HCT116 (cell line): Measurements from ENCODE around the gene ADGRG1. TPM values are rescaled to one million over a fixed set of nuclear protein-coding genes. Genes with fewer than 3 reads are reported as not detected.
"Not testable (repeated sequence)": the region's sequence is repeated elsewhere in the genome, so short reads cannot be mapped to it uniquely, and the experiment has no call there.

Experiments used
- ATAC-seq: fragments of 200-7000 bp; cut with Tn5 transposase; 2 replicates; pipeline ENCODE4 v1.9.1; 2020; ENCODE audit warnings: mild to moderate bottlenecking, moderate library complexity
- BruUV-seq: library from RNA; stranded (reverse); fragments of 400-500 nt; replicated peaks from 2 replicates; lab custom pipeline; 2021; lab: Mats Ljungman, UMichigan
- CTCF ChIA-PET: fragments of 300-600 bp; sonication (Branson Sonifier 250); formaldehyde crosslinking; loops from one replicate; lab custom pipeline; 2021; ENCODE audit warnings: antibody characterized with exemption; lab: Charles Lee
- POLR2A ChIA-PET: fragments of 300-600, 350-600 bp; sonication (Branson Sonifier 250); formaldehyde crosslinking; loops from one replicate; lab custom pipeline; 2021; ENCODE audit warnings: antibody characterized with exemption; lab: Charles Lee
- RAD21 ChIA-PET, 2 experiments: fragments of 300-600 bp; sonication (Branson Sonifier 250); formaldehyde crosslinking; loops; one replicate each; lab custom pipeline; 2023; ENCODE audit warnings: low total read pairs in 2 of 2; ENCODE audit not compliant: uncharacterized antibody in 2 of 2, unreplicated experiment in 2 of 2, low non-redundant PET in 1 of 2; lab: Charles Lee
- DNase-seq: peaks from one replicate; pipeline ENCODE4 v3.0.0-alpha.2; 2010; ENCODE audit warnings: low read depth, low spot score
- H2AFZ ChIP-seq: fragments of 200-600 bp; shearing (Covaris generic), sonication (generic); 2 replicates; pipeline ENCODE4 v1.6.1; 2017; ENCODE audit warnings: low read depth, mixed run types, mixed read lengths, antibody characterized with exemption, low read length; ENCODE audit not compliant: poor library complexity, severe bottlenecking
- H3K27ac ChIP-seq: 2 replicates; pipeline ENCODE4 v1.5.1; 2012; ENCODE audit warnings: low read depth, low read length
- H3K27me3 ChIP-seq: fragments of 200-600 bp; sonication (generic); 2 replicates; pipeline ENCODE4 v1.6.1; 2016; ENCODE audit warnings: mixed run types, low read length, mixed read lengths; ENCODE audit not compliant: insufficient read depth
- H3K36me3 ChIP-seq, 2 experiments: fragments of 200-500 bp in 1 of 2; fragments of 200-600 bp in 1 of 2; sonication (Bioruptor generic) in 1 of 2; sonication (generic) in 1 of 2; 2 replicates each; pipeline versions ENCODE4 v1.5.1 to v1.6.1; 2014 to 2016; ENCODE audit warnings: low read length in 2 of 2, inconsistent platforms in 1 of 2, mixed read lengths in 1 of 2, mixed run types in 1 of 2; ENCODE audit not compliant: insufficient read depth in 2 of 2, control insufficient read depth in 1 of 2
- H3K4me1 ChIP-seq, 2 experiments: fragments of 200-600 bp in 1 of 2; sonication (generic) in 1 of 2; 2 replicates each; pipeline versions ENCODE4 v1.5.1 to v1.6.1; 2012 to 2017; ENCODE audit warnings: low read length in 2 of 2, inconsistent platforms in 1 of 2, mild to moderate bottlenecking in 1 of 2, mixed read lengths in 1 of 2, mixed run types in 1 of 2, moderate library complexity in 1 of 2; ENCODE audit not compliant: insufficient read depth in 2 of 2, control insufficient read depth in 1 of 2
- H3K4me2 ChIP-seq: fragments of 200-600 bp; sonication (generic); 2 replicates; pipeline ENCODE4 v1.6.1; 2017; ENCODE audit warnings: mixed run types, low read length, mixed read lengths
- H3K4me3 ChIP-seq, 2 experiments: fragments of 200-600 bp in 1 of 2; sonication (generic) in 1 of 2; replicated peaks in 1 of 2; 2 replicates each; pipeline ENCODE4 v1.5.1; 2011 to 2016; ENCODE audit warnings: low read length in 2 of 2, control low read depth in 1 of 2, low read depth in 1 of 2, mild to moderate bottlenecking in 1 of 2, mixed read lengths in 1 of 2, mixed run types in 1 of 2
- H3K79me2 ChIP-seq: fragments of 200-600 bp; sonication (generic); 2 replicates; pipeline ENCODE4 v1.6.1; 2017; ENCODE audit warnings: mild to moderate bottlenecking, mixed run types, low read length, moderate library complexity, mixed read lengths; ENCODE audit not compliant: insufficient read depth
- H3K9ac ChIP-seq: fragments of 200-600 bp; sonication (generic); 2 replicates; pipeline ENCODE4 v1.6.1; 2016; ENCODE audit warnings: low read length, mixed read lengths
- H3K9me2 ChIP-seq: fragments of 200-600 bp; sonication (generic), shearing (Covaris generic); 2 replicates; pipeline ENCODE4 v1.6.1; 2017; ENCODE audit warnings: mixed run types, mild to moderate bottlenecking, moderate library complexity; ENCODE audit not compliant: insufficient read depth
- H3K9me3 ChIP-seq, 2 experiments: fragments of 200-500 bp in 1 of 2; fragments of 200-600 bp in 1 of 2; sonication (Bioruptor generic) in 1 of 2; sonication (generic) in 1 of 2; 2 replicates each; pipeline ENCODE4 v1.6.1; 2014 to 2017; ENCODE audit warnings: low read length in 2 of 2, mixed read lengths in 2 of 2, inconsistent platforms in 1 of 2, low read depth in 1 of 2, mild to moderate bottlenecking in 1 of 2, mixed run types in 1 of 2, moderate library complexity in 1 of 2; ENCODE audit not compliant: control insufficient read depth in 1 of 2, insufficient read depth in 1 of 2
- H4K20me1 ChIP-seq: fragments of 200-600 bp; sonication (generic), shearing (Covaris generic); 2 replicates; pipeline ENCODE4 v1.6.1; 2017; ENCODE audit warnings: mixed run types, mild to moderate bottlenecking, moderate library complexity; ENCODE audit not compliant: insufficient read depth
- CEBPB ChIP-seq: IDR thresholded peaks from 2 replicates; pipeline ENCODE4 v1.6.1; 2012; ENCODE audit warnings: low read depth
- EGR1 ChIP-seq: IDR thresholded peaks from 2 replicates; pipeline ENCODE4 v1.6.1; 2012; ENCODE audit warnings: low read depth
- FOSL1 ChIP-seq: IDR thresholded peaks from 2 replicates; pipeline ENCODE4 v1.6.1; 2012; ENCODE audit warnings: low read depth
- JUND ChIP-seq: IDR thresholded peaks from 2 replicates; pipeline ENCODE4 v1.6.1; 2012
- RAD21 ChIP-seq: IDR thresholded peaks from 2 replicates; pipeline ENCODE4 v1.6.1; 2012; ENCODE audit warnings: low read depth, mild to moderate bottlenecking
- REST ChIP-seq: IDR thresholded peaks from 2 replicates; pipeline ENCODE4 v1.6.1; 2012; ENCODE audit warnings: low read depth
- SIN3A ChIP-seq: IDR thresholded peaks from 2 replicates; pipeline ENCODE4 v1.6.1; 2012; ENCODE audit warnings: low read depth
- SP1 ChIP-seq: IDR thresholded peaks from 2 replicates; pipeline ENCODE4 v1.6.1; 2012; ENCODE audit warnings: low read depth
- SRF ChIP-seq: IDR thresholded peaks from 2 replicates; pipeline ENCODE4 v1.6.1; 2012; ENCODE audit warnings: low read depth
- intact Hi-C: fragments of 100-400 bp; cut with micrococcal nuclease; formaldehyde crosslinking; loops from 2 replicates; pipeline ENCODE4 v1.10.0; 2022
- total RNA-seq: library from RNA; stranded (reverse); gene quantifications from one replicate; pipeline ENCODE4 v1.2.1, GENCODE V29; 2021; ENCODE audit not compliant: unreplicated experiment
- TF ChIP-seq, protein P1 (sequence below): IDR thresholded peaks from 2 replicates; pipeline ENCODE4 v1.6.1; 2012

Gene ADGRG1
- total RNA-seq, 1 experiment from 2014 or later: 36.4 TPM

DNA sequence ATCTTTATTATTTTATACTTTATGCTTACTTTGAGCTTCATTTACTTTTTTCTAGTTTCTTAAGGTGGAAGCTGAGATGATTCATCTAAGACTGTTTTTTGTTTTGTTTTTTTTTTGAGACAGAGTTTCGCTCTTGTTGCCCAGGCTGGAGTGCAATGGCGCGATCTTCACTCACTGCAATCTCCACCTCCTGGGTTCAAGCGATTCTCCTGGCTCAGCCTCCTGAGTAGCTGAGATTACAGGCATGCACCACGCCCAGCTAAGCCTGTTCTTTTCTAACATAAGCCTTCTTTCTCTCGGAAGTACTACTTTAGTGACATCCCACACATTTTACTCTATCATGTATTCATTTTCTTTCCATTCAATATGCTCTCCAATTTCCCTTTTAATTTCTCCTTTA, 84.1 kb downstream of the ADGRG1 start:
- H2AFZ ChIP-seq, H3K4me3 ChIP-seq, H3K27ac ChIP-seq, H3K36me3 ChIP-seq, BruUV-seq, H3K79me2 ChIP-seq, H3K9me3 ChIP-seq, POLR2A ChIA-PET, ATAC-seq, intact Hi-C loops, H4K20me1 ChIP-seq, CTCF ChIA-PET, DNase-seq, H3K9me2 ChIP-seq, H3K9ac ChIP-seq, H3K4me1 ChIP-seq, H3K4me2 ChIP-seq: not testable (repeated sequence)
- RAD21 ChIA-PET: interaction anchor here in 1 of 2 experiments (0.6 kb wide), 1 partner anchor 18 kb away, joined by 3 read pairs; the partner anchor contains the start of gene DRC7
- peaks cover 17% of the 10 kb centered on the region for H3K27me3 ChIP-seq

DNA sequence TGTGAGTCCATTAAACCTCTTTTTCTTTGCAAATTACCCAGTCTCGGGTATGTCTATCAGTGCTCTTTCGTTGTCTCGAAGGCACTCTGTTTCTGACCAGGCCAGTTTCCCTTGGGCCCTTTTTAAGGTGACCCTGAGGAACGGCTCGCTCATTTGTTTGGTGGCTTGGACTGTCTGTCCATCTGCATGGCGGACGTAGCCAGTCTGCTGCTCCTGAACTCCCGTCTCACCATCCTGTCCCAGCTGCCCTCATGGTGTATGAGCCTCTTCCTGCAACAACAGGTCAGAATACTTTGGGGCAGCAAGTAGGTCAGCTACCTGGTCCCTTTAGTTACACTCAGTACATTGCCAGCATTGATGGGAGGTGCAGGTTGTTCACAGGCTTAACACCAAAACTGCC, 85.2 kb downstream of the ADGRG1 start:
- H3K79me2 ChIP-seq: no peaks in the 10 kb centered on the region
- H3K4me3 ChIP-seq: no peak overlapping the region
- DNase-seq: no peak
- BruUV-seq: no TSS peak
- H3K4me2 ChIP-seq: no peak overlapping the region
- no peak overlapping the region for H3K9ac ChIP-seq
- POLR2A ChIA-PET: no interaction called here
- ATAC-seq: no peak
- CTCF ChIA-PET: no interaction called here
- no peaks in the 10 kb centered on the region for H3K36me3 ChIP-seq
- RAD21 ChIA-PET: no interaction called here
- H4K20me1 ChIP-seq: no peaks in the 10 kb centered on the region
- no peaks in the 10 kb centered on the region for H3K4me1 ChIP-seq
- H3K9me3 ChIP-seq: no peaks in the 10 kb centered on the region
- intact Hi-C loops: no loop called here
- H3K9me2 ChIP-seq: no peaks in the 10 kb centered on the region
- H3K27me3 ChIP-seq: peaks cover 14% of the 10 kb centered on the region
- no peak overlapping the region for H3K27ac ChIP-seq
- TF ChIP-seq FOSL1 (no peak), SIN3A (no peak)
- TF ChIP-seq, all 23 proteins: peak for 0
- no peak overlapping the region for H2AFZ ChIP-seq

DNA sequence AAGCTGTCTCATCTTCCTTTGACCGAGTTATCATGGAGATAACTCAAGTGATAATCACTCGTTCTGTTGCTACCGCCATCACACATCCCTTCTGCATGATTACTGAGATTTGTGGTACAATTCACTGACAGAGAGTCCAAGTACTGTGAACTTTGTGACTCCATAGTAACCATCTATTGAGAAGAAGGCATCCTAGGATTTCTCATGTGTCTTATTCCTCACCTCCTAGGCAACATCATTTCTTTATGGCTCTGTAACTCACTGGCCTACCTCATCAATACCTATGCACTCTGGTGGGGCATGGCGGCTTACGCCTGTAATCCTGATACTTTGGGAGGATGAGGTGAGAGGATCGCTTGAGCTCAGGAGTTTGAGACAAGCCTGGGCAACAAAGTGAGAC, 85.6 kb downstream of the ADGRG1 start:
- ChIA-PET POLR2A (no interaction called here), CTCF (no interaction called here), RAD21 (no interaction called here)
- intact Hi-C loops: no loop called here
- Histone ChIP-seq H3K4me3 (no peak overlapping the region), H3K9me3 (no peaks in the 10 kb centered on the region), H3K9ac (no peak overlapping the region), H3K4me2 (no peak overlapping the region), H2AFZ (no peak overlapping the region), H3K79me2 (no peaks in the 10 kb centered on the region), H4K20me1 (no peaks in the 10 kb centered on the region), H3K4me1 (no peaks in the 10 kb centered on the region), H3K9me2 (no peaks in the 10 kb centered on the region), H3K27ac (no peak overlapping the region), H3K27me3 (peaks cover 14% of the 10 kb centered on the region), H3K36me3 (no peaks in the 10 kb centered on the region)
- ATAC-seq (no peak), DNase-seq (no peak)
- TF ChIP-seq CEBPB (no peak), SRF (no peak), EGR1 (no peak), REST (no peak), RAD21 (no peak), JUND (no peak), SP1 (no peak)
- TF ChIP-seq, protein P1, sequence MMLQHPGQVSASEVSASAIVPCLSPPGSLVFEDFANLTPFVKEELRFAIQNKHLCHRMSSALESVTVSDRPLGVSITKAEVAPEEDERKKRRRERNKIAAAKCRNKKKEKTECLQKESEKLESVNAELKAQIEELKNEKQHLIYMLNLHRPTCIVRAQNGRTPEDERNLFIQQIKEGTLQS: no peak
- BruUV-seq: no TSS peak
